RKO (cell line): ENCODE measurements around the gene LCE2D.
"Not testable (repeated sequence)": the region's sequence is repeated elsewhere in the genome, so short reads cannot be mapped to it uniquely, and the experiment has no call there.

ENCODE experiments used
- DNase-seq: peaks from one replicate; pipeline ENCODE4 v3.0.0-alpha.2; 2016; ENCODE audit warnings: low spot score

Gene LCE2D

GRCh38 chr1:152663098-152663497, at the start of gene LCE2D:
Gene LCE2D, plus strand, starts transcription at chr1:152663380. Its CDS starts 726 bp downstream, at chr1:152664106.
- no peak for DNase-seq

GRCh38 chr1:152613511-152613910, 49.7 kb upstream of the LCE2D start, which contains the start of gene LCE3B:
Gene LCE3B, plus strand, starts transcription at chr1:152613811. Its CDS starts 0 bp downstream, at chr1:152613811.
- no peak for DNase-seq

GRCh38 chr1:152621993-152622392, 41.2 kb upstream of the LCE2D start:
- DNase-seq = no peak

- DNase-seq = no peak
These were observed 40.4 kb upstream of the LCE2D start, which contains the start of gene LCE3A for GRCh38 chr1:152622803-152623202. Gene LCE3A, minus strand, starts transcription at chr1:152623103. Its CDS starts 0 bp downstream, at chr1:152623103.

- no peak for DNase-seq
These were observed 39.9 kb upstream of the LCE2D start for GRCh38 chr1:152623203-152623844.

- no peak for DNase-seq
These were observed 36.4 kb upstream of the LCE2D start for GRCh38 chr1:152626744-152627143.

- no peak for DNase-seq
These were observed 32.6 kb upstream of the LCE2D start for GRCh38 chr1:152630596-152630995.

GRCh38 chr1:152640351-152640750, 22.8 kb upstream of the LCE2D start:
- no peak for DNase-seq

- DNase-seq = no peak
These were observed 19.2 kb upstream of the LCE2D start for GRCh38 chr1:152643945-152644344.

GRCh38 chr1:152645146-152645545, 18.0 kb upstream of the LCE2D start:
- DNase-seq = no peak

- DNase-seq = no peak
These were observed 16.5 kb upstream of the LCE2D start for GRCh38 chr1:152646656-152647055.

- DNase-seq = peak; percentile 61
These were observed 9.1 kb upstream of the LCE2D start for GRCh38 chr1:152654110-152654509.

- DNase-seq = no peak
These were observed 6.7 kb upstream of the LCE2D start for GRCh38 chr1:152656459-152656858.

GRCh38 chr1:152657677-152658076, 5.5 kb upstream of the LCE2D start:
- DNase-seq = no peak

GRCh38 chr1:152658649-152659048, 4.5 kb upstream of the LCE2D start:
- DNase-seq = no peak

GRCh38 chr1:152666171-152666570, 3.0 kb downstream of the LCE2D start:
- not testable (repeated sequence) for DNase-seq

- no peak for DNase-seq
These were observed 4.5 kb downstream of the LCE2D start for GRCh38 chr1:152667648-152668047.

- DNase-seq = peak; percentile 2
These were observed 9.8 kb downstream of the LCE2D start for GRCh38 chr1:152673016-152673415.

GRCh38 chr1:152674983-152675382, 11.8 kb downstream of the LCE2D start, which contains the start of gene LCE2C:
Gene LCE2C, plus strand, starts transcription at chr1:152675279. Its CDS starts 737 bp downstream, at chr1:152676016.
- not testable (repeated sequence) for DNase-seq

GRCh38 chr1:152679459-152679858, 16.3 kb downstream of the LCE2D start:
- no peak for DNase-seq

GRCh38 chr1:152681616-152682015, 18.4 kb downstream of the LCE2D start:
- no peak for DNase-seq

GRCh38 chr1:152683846-152684245, 20.7 kb downstream of the LCE2D start:
- no peak for DNase-seq

GRCh38 chr1:152685823-152686222, 22.6 kb downstream of the LCE2D start, which contains the start of gene LCE2B:
Gene LCE2B, plus strand, starts transcription at chr1:152686123. Its CDS starts 721 bp downstream, at chr1:152686844.
- not testable (repeated sequence) for DNase-seq
